ENCODE results near the gene ZMAT5.

Gene ZMAT5

DNA sequence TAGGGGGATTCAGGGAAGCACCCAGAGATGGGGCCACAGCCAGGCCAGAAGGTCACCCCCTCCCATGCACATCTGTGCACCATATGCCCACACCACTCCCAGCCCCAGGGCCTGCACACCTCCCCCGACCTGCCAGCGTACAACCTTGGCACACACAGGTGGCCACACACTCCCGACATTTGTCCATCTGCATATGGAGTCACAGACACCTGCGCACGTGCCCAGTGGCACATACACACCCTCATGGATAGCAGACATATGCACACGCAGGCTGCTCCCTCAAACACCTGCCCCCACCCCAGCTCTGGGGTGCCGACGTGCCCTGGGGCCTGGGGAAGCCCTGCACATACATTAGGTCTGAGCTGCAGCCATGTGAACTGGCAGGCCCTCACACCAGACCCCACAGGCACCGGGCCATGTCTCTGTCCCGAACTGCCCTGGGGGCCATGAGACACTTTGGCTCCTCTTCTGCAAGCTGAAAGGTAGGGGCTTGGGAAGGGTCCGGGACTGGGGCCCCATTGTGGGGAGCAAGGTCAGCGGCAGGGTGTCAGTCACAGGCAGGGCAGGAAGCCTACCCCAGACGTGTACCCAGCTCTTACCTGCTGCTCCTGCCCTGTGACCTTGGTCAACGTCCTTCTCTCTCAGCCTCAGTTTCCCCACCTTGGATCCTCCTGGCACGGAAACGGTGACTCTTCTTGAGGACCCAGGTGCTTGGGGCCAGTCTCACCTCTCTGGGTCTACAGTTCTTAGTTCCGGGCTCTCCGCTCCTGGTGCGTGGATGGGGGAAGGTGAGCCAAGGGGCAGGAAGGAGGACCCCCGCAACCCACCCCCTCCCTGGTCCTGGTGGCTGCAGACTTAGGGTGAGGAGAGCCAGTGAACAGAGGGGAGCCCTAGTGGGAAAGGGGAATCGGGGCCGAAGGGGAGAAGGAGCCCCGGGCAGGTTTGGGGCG is 47.6 kb downstream of the ZMAT5 start:
- in situ Hi-C loops (cut with MboI; ENCODE audit: low pct_unique_long_range_greater_than_20kb, low sequenced_read_pairs) = no loop called here
- DNase-seq = no peak

DNA sequence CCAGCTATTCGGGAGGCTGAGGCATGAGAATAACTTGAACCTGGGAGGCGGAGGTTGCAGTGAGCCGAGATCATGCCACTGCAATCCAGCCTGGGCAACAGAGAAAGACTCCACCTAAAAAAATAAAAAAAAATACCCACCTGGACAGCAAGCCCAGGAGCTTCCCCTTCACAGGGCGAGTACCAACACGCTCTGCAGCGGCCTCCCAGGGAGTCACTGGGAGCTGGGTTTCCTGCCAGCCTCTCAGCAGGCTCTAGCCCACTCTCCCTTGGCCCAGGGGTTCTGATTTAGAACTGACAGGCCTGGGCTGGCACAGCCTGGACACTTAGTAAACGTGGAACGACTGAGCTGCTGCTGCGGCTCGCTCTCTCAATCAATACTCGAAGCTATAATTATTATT is 49.0 kb downstream of the ZMAT5 start:
- in situ Hi-C loops (cut with MboI; ENCODE audit: low pct_unique_long_range_greater_than_20kb, low sequenced_read_pairs) = no loop called here
- no peak for DNase-seq

DNA sequence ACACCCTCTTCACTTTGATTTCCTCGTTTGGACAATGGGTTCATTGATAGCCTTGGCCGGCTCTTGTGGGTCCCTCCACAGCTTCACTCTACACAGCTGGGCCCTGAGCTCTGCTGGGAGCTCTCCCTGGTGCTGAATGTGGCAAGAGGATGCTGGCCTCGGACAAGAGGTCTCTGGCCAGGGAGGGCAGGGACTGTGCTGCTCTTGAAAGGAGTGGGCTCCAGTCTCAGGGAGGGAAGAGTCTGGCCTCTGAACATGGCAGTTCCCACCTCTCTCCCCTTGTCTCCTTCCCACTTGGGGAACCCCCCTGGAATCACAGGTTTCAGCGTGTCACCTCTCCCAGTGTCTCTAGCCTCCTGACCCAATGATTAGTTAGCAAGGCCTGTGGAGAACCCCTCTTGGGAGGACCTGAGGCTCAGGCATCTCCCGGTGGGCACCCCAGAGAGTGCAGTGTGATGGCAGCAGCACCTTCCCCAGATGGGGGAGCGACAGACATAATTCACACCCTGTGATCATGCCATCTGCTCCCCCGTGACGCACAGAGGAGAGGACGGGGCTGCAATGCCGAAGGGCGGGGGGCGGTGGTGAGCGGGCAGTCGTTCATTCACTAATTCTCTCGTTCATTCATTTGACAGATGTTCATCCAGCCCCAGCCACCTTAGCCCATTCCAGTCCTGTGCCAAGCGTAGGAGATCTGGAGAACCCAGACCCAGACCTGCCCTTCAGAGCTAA is 49.8 kb downstream of the ZMAT5 start:
- in situ Hi-C loops (cut with MboI; ENCODE audit: low pct_unique_long_range_greater_than_20kb, low sequenced_read_pairs) = no loop called here
- peak; percentile 55 for DNase-seq

DNA sequence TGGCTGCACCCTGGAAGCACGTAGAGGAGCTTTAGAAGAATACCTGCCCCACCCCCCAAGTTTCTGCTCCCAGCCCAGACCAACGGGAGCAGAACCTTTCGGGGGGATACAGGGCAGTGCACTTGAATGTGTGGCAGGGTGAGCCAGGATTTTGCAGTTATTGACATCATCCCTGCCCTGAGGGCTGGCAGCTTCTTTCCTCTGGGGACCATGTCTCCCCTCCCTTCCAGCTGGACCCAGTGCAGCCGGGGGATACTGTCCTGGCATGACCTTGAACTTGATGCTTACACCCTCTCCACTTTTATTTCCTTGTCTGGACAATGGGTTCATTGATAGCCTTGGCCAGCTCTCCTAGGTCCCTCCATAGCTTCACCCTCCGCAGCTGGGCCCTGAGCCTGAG is 51.1 kb downstream of the ZMAT5 start:
- DNase-seq = no peak
- in situ Hi-C loops (cut with MboI; ENCODE audit: low pct_unique_long_range_greater_than_20kb, low sequenced_read_pairs) = no loop called here

DNA sequence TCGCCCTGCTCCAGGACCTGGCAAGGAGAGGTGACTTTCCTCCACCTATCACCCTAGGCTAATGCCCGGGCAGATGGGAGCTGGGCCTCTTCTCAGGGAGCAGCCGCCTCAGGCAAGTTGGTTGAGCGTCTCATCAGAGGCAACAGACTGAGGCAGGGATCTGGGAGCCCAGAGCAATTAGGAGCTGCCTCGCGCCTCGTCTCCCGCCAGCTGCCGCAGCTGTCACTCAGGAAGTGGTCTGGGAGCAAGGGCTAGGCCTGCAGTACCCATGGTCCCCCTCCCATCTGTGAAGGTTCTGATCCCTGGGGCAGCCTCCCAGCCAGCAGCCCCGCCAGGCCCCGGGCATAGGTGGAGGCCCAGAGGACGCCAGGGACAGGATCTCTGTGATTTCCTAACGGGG is 51.6 kb downstream of the ZMAT5 start:
- DNase-seq = no peak
- in situ Hi-C loops (cut with MboI; ENCODE audit: low pct_unique_long_range_greater_than_20kb, low sequenced_read_pairs) = no loop called here

DNA sequence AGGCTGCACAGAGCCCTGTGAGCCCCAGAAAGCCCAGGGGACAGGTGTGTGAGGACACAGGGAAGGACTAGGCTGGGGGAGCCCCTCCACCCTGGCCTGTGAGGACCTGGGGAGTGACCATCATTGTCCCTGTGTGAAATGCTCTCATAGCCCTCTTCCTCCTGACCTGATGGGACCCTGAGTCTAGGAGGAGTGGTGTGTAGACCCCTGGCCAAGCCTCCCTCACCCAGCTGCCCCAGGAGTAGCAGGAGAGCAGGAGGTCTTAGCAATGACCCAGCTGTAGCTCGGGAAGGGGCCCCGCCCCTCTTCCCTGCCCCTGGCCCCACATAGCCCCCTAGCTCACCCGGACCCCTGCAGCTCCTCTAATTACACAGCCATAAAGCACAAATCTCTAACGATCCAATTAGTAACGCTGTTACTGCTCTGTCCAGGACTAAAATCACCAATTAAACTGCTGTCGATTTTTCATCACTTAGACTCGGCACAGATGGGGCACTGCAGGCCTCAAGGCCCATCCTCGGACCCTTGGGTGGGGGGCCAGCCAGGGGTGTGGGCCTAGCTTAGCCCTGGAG is 53.6 kb downstream of the ZMAT5 start:
- DNase-seq = no peak
- in situ Hi-C loops (cut with MboI; ENCODE audit: low pct_unique_long_range_greater_than_20kb, low sequenced_read_pairs) = no loop called here

DNA sequence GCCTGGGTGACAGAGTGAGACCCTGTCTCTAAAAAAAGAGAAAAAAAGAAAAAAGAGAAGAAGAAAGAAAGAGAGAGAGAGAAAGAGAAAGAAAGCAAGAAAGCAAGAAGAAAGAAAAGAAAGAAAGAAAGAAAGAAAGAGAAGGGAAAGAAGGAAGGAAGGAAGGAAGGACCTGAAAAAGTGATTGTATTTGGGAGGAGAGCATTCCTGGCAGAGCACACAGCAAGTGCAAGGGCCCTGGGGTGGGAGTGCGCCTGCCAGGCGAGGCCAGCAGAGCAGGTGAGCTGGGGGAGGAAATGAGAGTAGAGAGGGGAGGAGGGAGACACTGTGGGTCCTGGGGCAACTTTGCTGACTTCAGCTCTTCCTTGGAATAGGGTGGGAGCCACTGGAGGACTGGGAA is 54.7 kb downstream of the ZMAT5 start:
- DNase-seq = no peak
- in situ Hi-C loops (cut with MboI; ENCODE audit: low pct_unique_long_range_greater_than_20kb, low sequenced_read_pairs) = no loop called here

DNA sequence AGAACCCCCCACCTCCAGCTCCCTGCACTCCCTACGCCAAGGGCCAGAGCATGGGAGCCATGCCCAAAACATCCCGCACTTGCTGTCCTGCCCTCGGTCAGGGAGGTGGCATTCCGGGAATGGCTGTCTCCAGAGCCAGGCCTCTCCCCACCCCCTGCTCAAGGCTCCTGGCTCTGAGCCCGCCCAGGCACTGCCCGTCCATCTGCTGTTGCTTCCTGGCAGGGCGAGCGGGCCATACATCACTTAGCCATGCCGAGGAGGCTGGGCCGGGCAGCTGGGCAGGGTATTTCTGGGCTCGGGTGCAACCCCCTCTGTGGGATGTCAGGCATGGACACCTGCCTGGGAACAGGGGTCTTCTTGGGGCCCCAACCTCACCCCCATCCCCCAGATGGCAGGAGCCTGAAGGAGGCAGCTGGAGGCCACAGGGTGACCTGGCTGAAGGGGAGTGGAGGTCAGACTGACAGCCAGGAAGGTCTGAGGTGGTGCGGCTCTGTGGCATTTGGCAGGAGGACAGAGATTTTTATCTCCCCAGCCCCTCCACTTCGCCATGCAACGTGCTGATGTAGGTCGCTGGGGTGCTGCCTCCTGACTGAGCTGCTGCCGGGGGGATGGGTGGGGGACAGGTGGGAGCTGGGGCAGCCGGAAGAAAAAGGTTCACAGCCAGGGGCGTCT is 55.7 kb downstream of the ZMAT5 start:
- in situ Hi-C loops (cut with MboI; ENCODE audit: low pct_unique_long_range_greater_than_20kb, low sequenced_read_pairs) = no loop called here
- no peak for DNase-seq

DNA sequence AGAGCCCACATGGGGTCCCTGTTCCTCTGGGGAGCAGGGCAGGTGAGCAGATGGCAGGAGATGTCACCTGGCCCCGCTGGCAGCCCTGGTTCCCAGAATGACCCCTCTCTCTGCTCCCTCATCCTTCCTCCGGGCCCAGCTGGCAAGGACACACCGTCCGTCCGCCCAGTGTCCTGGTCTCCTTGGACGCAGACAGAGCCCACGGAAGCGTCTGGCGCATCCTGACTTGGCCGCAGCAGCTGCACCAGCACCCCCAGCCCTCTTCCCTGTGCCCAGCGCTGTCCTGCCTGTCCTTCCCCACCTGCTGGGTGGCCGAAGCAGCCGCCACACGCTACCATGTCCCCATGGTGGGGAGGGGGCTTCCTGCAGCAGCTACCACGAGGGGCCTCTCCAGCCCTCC is 56.6 kb downstream of the ZMAT5 start:
- in situ Hi-C loops (cut with MboI; ENCODE audit: low pct_unique_long_range_greater_than_20kb, low sequenced_read_pairs) = no loop called here

DNA sequence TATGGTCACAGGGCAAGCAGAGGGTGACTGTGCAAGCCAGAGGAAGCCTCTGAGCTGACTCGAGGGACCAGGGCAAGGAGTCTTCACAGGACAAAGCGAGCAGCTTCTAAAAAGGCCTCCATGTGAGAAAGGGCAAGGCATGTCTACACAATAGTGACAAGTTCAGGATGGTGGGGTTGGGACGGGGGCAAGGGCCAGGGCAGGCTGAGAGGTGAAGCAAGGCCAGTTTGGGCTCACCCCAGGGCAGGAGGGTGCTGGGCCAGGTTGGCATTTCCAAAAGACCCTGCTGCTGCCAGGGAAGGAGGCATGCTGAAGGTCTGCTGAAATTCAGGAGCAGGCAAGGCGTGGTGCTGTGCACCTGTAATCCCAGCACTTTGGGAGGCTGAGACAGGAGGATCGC is 59.3 kb downstream of the ZMAT5 start:
- no peak for DNase-seq
- in situ Hi-C loops (cut with MboI; ENCODE audit: low pct_unique_long_range_greater_than_20kb, low sequenced_read_pairs) = no loop called here

More for the DNA sequence above, 56.6 kb downstream of the ZMAT5 start:
- DNase-seq = no peak

DNA sequence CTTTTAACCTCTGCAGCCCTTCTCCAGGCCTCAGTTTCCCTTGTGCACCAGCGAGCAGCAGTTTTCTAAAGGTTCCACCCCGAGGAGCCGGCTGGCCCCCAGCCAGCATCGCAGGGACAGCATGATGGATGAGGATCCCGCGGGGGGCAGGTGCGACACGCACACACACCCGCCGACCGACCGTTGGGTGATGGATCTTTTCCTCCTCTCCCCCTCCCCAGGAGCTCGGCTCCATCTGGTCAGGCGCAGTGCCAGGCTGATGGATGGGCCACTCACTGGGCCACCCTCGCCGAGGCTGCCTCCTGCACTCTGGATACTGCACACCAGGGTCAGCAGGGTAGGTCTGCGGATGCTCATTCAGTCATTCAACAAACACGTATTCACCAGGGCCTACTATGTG is 59.8 kb downstream of the ZMAT5 start:
- in situ Hi-C loops (cut with MboI; ENCODE audit: low pct_unique_long_range_greater_than_20kb, low sequenced_read_pairs) = no loop called here
- no peak for DNase-seq

DNA sequence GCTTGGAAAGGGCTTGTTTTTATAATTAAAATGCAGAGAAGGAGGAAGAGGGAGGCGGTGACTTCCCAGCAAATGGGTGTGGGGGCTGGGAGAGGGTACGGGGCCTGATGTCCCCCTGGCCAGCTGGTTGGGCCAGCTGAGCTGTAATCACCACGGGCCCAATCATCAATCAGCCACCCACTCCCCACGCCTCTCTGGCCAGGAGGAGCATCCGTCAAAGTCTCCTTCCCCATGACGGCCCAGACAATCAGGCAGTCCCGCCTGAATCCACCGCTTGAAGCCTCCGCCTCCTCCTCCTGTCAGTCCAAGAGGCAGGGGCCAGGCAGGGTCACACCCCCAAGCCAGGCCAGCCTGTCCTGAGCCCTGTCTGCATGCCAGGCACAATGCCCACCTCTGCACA is 60.3 kb downstream of the ZMAT5 start:
- no peak for DNase-seq
- in situ Hi-C loops (cut with MboI; ENCODE audit: low pct_unique_long_range_greater_than_20kb, low sequenced_read_pairs) = no loop called here

DNA sequence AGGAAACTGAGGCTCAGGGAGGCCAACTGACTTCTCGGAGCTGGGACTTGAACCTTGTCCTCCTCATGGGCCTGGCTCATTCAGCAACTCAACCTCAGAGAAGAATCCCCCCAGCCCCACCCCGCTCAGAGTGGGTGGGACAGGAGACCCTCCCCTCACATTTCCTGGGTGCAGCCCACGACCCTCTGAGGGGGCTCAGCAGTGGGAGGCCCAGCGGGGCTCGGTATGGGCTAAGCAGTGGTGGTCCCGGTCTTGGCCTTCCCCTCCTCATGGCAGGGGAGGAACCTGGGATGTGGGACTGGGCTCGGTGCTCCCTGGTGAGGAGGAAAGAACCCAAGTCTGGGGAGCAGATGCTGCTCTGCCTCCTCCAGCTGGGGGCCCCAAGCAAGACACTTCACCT is 61.2 kb downstream of the ZMAT5 start:
- in situ Hi-C loops (cut with MboI; ENCODE audit: low pct_unique_long_range_greater_than_20kb, low sequenced_read_pairs) = no loop called here
- no peak for DNase-seq

DNA sequence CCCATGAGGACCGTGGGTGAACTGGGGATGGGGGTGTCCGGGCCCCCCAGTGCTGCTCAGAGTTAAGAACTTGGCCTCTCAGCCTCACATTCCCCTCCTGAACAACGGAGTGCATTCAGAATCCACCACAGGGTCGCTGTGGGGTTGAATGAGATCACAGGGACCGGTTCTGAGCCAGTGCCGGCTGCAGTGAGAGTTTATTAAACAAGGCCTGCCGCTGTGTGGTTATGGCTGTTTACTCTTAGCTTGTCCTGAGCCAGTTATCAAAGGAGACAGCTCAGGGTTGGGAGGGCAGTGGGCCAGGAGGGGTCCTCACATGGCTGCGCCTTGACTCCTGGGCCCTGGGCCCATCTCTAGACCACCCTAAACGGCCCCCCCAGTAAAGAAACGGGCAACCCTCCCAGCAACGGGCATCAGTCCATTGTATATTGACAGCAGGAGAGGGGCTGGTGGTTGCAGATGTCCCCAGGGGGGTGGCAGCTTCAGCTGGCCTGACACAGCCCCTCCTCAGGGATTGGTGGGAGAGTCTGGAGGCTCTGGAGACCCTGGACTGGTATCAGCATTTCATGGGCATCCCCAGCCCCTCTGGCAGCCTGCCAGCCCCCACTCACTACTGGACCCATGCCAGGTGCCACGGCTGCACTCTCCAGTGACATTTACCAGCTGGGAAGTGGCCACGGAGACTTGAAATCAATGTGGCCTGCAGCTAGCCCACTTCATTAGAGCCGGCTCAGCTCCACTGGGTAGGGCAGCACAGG is 62.1 kb downstream of the ZMAT5 start:
- DNase-seq = no peak
- in situ Hi-C loops (cut with MboI; ENCODE audit: low pct_unique_long_range_greater_than_20kb, low sequenced_read_pairs) = no loop called here

DNA sequence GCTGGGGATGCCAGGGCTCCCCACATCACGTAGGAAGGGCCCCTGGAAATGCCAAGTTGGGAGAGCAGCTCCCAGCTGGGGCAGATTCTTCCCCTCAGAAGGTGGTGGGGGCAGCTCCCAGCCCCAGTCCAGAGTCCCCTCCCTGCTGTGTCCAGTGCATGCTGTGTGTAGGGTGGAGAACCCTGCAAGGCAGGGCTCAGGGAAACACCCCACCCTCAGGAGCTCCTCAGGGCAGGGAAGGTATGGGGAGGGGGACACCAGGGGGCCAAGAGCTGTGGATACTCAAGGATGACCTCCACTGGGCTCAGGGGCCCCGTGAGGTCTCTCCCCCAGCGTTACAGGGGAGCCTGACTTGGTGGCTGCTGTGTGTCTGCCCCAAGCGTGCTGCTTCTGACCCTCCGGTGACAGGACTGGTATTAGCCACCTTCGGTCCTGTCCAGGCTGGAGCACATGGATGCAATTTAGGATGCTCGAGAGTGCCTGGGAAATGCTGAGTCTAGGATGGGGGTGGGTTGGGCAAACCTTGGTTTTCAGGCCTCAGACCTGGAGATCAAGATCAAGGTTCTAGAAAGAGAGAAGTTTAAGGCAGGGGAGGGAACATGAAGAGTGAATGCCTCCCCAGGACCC is 63.1 kb downstream of the ZMAT5 start:
- in situ Hi-C loops (cut with MboI; ENCODE audit: low pct_unique_long_range_greater_than_20kb, low sequenced_read_pairs) = no loop called here

DNA sequence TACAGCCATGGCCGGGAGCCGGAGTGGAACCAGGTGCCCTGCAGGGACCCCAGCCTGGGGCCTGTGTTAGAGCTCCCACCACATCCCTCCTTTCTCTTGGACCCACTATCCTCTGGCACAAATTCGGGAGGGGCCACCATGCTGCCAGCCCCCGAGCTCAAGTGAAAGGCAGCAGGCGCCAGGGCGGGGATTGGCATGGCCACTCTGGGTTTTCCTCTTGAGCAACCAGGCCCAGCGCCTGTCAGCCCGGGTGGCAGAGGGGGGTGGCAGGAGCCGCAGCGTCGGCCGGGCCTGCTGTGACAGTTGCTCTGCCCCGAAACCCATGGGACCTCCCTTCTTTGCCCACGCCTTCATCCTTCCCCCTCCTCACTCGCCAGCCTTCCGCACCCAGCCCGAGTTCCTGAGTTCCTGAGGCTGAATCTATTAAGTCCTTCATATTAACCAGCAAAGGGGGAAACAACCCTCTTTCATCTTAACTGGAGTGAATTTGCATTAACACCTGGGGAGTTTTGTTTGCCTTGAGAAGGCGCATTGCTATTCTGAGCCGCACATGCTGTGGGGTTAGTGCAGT is 63.8 kb downstream of the ZMAT5 start:
- in situ Hi-C loops (cut with MboI; ENCODE audit: low pct_unique_long_range_greater_than_20kb, low sequenced_read_pairs) = no loop called here
- DNase-seq = no peak

More for the DNA sequence above, 63.1 kb downstream of the ZMAT5 start:
- DNase-seq = no peak

DNA sequence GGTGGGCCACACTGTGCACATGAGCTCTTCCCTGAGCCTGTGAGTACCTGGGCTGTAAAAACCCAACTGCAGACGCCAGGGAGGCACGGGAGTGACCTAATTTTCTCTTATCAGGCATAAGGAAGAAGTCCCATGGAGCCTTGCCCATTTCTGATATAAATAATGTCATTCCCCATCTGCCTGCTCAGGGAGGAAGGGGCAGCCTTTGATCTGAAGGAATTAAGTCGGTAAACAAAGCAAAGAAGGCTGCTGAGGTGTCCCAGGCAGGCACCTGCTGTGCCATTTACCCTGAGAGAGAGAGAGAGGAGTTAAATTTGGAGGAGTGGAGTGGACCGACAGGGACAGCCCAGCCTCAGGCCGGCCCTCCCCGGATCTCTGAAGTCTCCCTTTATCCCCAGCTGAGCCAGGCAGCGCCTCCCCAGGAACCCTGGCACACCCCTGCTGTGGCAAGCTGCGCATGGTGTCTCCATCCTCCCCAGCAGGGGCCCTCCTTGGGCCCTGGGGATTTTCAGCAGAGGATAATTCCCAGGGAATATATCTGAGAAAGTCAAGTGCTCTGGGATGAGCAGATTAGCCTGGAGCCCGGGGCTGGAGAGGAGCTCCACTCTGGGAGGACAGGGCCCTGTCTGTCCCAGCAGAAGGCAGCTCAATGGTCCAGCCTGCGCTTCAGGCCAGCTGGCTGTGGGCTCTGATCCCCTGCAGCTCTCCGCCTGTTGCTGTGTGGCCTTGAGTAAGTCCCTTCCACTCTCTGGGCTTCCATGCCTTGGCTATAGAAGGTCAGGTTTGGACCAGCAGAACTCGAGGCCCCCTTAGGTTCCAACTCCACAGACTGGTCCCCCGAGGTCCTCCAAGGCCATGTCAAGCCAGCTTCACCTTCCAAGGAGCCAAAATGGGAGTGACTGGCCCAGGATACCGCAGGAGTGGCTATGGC is 64.5 kb downstream of the ZMAT5 start:
- in situ Hi-C loops (cut with MboI; ENCODE audit: low pct_unique_long_range_greater_than_20kb, low sequenced_read_pairs) = no loop called here
- no peak for DNase-seq
